BJ (cell line): ENCODE results near the gene C5orf22. TPM values are rescaled to one million over a fixed set of nuclear protein-coding genes. Genes with fewer than 3 reads are reported as not detected.
"Not testable (repeated sequence)": the region's sequence is repeated elsewhere in the genome, so short reads cannot be mapped to it uniquely, and the experiment has no call there.

Source experiments
- CTCF ChIA-PET: fragments of 350-600 bp; formaldehyde crosslinking; extraction: SDS; loops from one replicate; lab custom pipeline; 2021; ENCODE audit warnings: antibody characterized with exemption, inconsistent platforms; lab: Yijun Ruan, JAX
- POLR2A ChIA-PET: fragments of 300-600 bp; sonication (Branson Sonifier 250); formaldehyde crosslinking; extraction: SDS; loops from one replicate; lab custom pipeline; 2021; ENCODE audit warnings: antibody characterized with exemption; lab: Charles Lee
- DNase-seq: peaks from one replicate; pipeline ENCODE4 v3.0.0-alpha.2; 2011; ENCODE audit warnings: low read depth
- H3K27me3 ChIP-seq: 2 replicates; pipeline ENCODE4 v1.6.0; 2011; ENCODE audit warnings: low read length; ENCODE audit not compliant: control insufficient read depth, insufficient read depth
- H3K36me3 ChIP-seq: 2 replicates; pipeline ENCODE4 v1.5.1; 2011; ENCODE audit warnings: low read length; ENCODE audit not compliant: control insufficient read depth, insufficient read depth
- H3K4me3 ChIP-seq: 2 replicates; pipeline ENCODE4 v1.5.1; 2011; ENCODE audit warnings: low read depth, mild to moderate bottlenecking, control low read depth, low read length
- CTCF ChIP-seq: IDR thresholded peaks from 2 replicates; pipeline ENCODE4 v1.5.1; 2011; ENCODE audit warnings: low read depth, mild to moderate bottlenecking, control low read depth, inconsistent platforms, low read length, moderate library complexity; ENCODE audit not compliant: insufficient read depth
- polyA plus RNA-seq: library from polyadenylated mRNA; depleted of rRNA; stranded (reverse); fragments of >200 nt; gene quantifications from 2 replicates; pipeline ENCODE4 v1.2.3, GENCODE V29; 2011; rRNA removed
- small RNA-seq: library from RNA; depleted of rRNA; stranded (forward); fragments of <200 nt; gene quantifications from one replicate; pipeline ENCODE3, GENCODE V24; 2012; ENCODE audit warnings: low replicate concordance, low read depth; ENCODE audit not compliant: insufficient read length

The C5orf22 gene
- polyA plus RNA-seq, 1 experiment = 9.8 TPM

GRCh38 chr5:31596354-31596753 lies 64.3 kb downstream of the C5orf22 start:
- no peaks in the 10 kb centered on the region for H3K36me3 ChIP-seq
- DNase-seq = no peak
- no peak for TF ChIP-seq CTCF
- CTCF ChIA-PET = no interaction called here
- H3K4me3 ChIP-seq = no peak overlapping the region
- no peaks in the 10 kb centered on the region; the same call in 1 of the 2 replicates for H3K27me3 ChIP-seq
- POLR2A ChIA-PET = no interaction called here

GRCh38 chr5:31598640-31599611 lies 66.8 kb downstream of the C5orf22 start:
- CTCF ChIA-PET = interaction anchor here (0.6 to 1.9 kb wide), 2 partner anchors 40 to 210 kb away, joined by 3 to 6 read pairs; no protein-coding TSS in a partner anchor
- no peak for TF ChIP-seq CTCF

GRCh38 chr5:31602305-31602704 lies 70.2 kb downstream of the C5orf22 start:
- H3K4me3 ChIP-seq, H3K27me3 ChIP-seq, DNase-seq, H3K36me3 ChIP-seq, CTCF ChIA-PET, POLR2A ChIA-PET: not testable (repeated sequence)

More at GRCh38 chr5:31598640-31599611, 66.8 kb downstream of the C5orf22 start:
- Histone ChIP-seq H3K4me3 (no peak overlapping the region), H3K36me3 (no peaks in the 10 kb centered on the region), H3K27me3 (no peaks in the 10 kb centered on the region; the same call in 1 of the 2 replicates)
- POLR2A ChIA-PET = no interaction called here
- no peak for DNase-seq

GRCh38 chr5:31604240-31604639 lies 72.1 kb downstream of the C5orf22 start:
- no peaks in the 10 kb centered on the region for H3K36me3 ChIP-seq
- ChIA-PET POLR2A (no interaction called here), CTCF (no interaction called here)
- no peaks in the 10 kb centered on the region for H3K27me3 ChIP-seq
- DNase-seq = no peak
- H3K4me3 ChIP-seq = no peak overlapping the region
- TF ChIP-seq CTCF = no peak

GRCh38 chr5:31604644-31605043 lies 72.5 kb downstream of the C5orf22 start:
- H3K4me3 ChIP-seq = no peak overlapping the region
- DNase-seq = no peak
- ChIA-PET CTCF (no interaction called here), POLR2A (no interaction called here)
- no peaks in the 10 kb centered on the region for H3K36me3 ChIP-seq
- TF ChIP-seq CTCF = no peak
- no peaks in the 10 kb centered on the region for H3K27me3 ChIP-seq

Small RNAs within 50 kb of the gene (small RNA-seq; reads per million reads assigned to genes)
- gene RF00019 (not detected), gene RNU6-363P (not detected)

Other genes starting within 250 kb of the C5orf22 start
- gene DROSHA, start 208 bp upstream of the C5orf22 start, polyA plus RNA-seq = 27.6 and 42.5 TPM in 2 replicates
- 0.06 TPM in 1 of 2 replicates, not detected in the other for gene PDZD2, start 106.8 kb downstream of the C5orf22 start, polyA plus RNA-seq